ENCODE results near the gene SELENOI.

The SELENOI gene

GRCh38 chr2:26409785-26410184, 63.8 kb downstream of the SELENOI start:
- FAIRE-seq: no peak
- DNase-seq (ENCODE audit: low spot score): no peak

DNA sequence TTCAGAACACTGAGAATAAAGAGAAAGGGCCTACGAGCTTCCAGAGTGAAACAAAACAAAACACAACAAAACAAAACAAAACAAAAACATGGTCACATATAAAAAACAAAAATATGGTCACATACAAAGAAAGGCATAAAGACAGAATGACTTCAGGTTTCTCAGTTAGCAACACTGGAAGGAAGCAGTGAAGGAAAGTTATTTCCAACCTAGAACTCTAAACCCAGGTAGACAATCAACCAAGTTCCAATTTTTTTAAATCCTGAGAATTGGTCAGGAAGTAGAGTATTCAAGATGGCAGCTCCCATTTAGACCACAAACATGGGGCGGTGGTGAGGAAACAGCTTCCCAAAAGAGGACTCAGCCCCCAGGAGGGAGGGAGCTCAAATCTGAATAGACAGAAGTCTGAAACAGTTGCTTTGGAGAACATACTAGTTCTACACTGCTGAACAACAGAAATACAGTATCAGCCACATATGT, 64.9 kb downstream of the SELENOI start:
- FAIRE-seq (no peak), DNase-seq (ENCODE audit: low spot score) (no peak)

DNA sequence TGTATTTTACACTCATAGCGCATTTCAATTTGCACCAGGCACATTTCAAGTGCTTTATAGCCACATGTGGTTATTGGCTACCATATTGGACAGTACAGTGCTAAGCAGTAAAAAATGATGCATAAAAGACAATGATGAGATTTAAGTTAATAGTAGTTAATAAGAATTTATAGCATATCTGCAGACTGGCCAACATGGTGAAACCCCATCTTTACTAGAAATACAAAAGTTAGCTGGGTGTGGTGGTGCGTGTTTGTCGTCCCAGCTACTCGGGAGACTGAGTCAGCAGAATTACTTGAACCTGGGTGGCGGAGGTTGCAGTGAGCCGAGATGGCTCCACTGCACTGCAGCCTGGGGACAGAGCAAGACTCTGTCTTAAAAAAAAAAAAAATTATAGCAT, 65.5 kb downstream of the SELENOI start:
- FAIRE-seq (no peak), DNase-seq (ENCODE audit: low spot score) (no peak)

DNA sequence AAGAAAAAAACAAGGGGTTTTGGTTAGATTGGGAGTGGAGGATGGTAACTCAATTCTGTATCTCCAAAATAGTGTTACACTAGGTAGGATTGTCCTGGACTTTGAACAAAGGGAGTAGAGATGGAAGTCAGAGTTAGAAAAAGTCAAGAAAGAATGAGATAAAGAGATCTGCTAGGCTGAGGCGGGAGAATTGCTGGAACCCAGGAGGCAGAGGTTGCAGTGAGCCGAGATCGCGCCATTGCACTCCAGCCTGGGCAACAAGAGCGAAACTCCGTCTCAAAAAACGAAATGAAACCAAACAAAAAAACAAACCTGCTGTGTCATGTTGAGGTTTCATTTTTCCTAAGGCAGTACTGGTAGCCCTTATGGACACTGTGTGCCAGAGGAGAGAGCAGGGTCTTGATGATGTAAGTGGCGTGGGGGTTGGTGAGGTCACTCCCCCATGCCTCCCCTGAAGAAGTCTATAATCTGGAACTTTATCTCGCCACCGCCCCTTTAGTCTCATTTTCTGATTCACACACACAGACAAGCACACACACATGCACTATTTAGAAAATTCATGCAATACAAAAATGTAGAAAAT, 66.2 kb downstream of the SELENOI start:
- no peak for FAIRE-seq
- DNase-seq (ENCODE audit: low spot score): no peak

- no peak for DNase-seq (ENCODE audit: low spot score)
- no peak for FAIRE-seq
These were observed 68.4 kb downstream of the SELENOI start for GRCh38 chr2:26414311-26414710.

DNA sequence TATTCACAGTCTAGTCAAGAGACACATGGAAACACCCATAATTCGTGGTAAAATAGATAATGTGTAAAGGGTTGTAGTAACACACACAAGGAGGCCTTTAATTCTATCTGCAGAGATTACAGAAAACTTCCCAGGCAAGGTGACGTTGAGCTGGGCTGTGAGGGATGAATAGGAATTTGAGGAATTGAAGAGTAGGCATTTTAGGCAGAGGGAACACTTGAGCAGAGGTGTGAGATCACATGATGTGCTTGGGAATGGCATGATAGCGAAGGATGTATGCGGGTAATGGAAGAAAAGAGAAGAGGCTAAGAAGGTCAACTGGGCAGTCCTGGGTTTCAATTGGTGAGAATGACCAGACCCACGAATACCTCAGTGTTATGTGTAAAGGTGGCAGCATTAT, 76.0 kb downstream of the SELENOI start:
- FAIRE-seq: no peak

DNA sequence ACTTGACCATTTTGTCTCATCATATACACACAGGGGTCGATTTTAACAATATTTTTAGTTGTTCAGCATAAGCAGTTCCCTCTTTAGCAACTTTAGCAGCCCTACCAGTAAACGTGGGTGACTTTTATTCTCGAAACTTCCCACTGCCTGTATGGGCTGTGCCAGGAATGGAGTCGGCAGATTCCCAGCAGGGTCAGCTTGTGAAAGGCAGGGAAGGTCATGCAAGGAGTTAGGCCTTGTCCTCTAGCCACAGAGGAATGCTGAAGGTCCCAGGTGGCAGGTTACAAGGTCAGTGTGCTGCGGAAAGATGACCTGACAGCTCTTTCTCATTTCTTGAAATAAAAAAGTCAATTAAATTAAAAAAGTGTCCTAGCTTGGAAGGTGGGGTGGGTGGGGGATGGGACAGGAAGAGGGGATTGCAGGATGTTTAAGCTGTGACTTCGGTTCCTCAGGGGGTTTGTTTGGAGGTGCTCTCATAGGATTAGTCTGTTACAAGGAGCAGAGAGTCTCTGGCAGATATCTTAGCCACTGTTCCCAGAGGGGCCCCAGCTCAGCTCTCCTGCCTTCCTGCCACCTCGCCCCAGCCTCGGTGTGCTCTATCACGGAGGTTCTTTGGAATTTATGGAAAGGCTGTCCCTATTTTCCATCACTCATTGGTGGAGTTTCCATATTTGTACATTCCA, 77.1 kb downstream of the SELENOI start:
- no peak for FAIRE-seq
- DNase-seq (ENCODE audit: low spot score): no peak

More for the DNA sequence above, 76.0 kb downstream of the SELENOI start:
- DNase-seq (ENCODE audit: low spot score): no peak

DNA sequence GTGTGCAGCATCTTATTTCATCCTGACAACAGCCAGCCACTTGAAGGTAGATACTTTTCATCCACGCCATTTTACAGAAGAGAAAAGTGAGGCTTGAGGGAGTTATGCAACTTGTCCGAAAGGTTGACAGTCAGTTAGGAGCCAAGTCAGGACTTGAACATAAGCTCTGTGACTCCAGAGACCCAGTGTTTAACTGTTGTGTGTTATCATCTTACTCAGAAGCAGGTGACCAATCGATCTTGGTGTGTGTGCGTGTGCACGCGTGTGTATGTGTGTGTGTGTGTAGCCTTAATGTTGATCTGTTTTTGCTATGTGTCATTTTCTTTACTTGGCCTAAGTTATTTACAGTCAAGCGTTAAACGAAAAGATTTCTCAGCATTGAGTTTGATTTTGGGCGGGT, 77.8 kb downstream of the SELENOI start:
- FAIRE-seq: no peak

GRCh38 chr2:26424221-26424620, 78.3 kb downstream of the SELENOI start:
- no peak for FAIRE-seq
- no peak for DNase-seq (ENCODE audit: low spot score)

More for the DNA sequence above, 77.8 kb downstream of the SELENOI start:
- no peak for DNase-seq (ENCODE audit: low spot score)

GRCh38 chr2:26428846-26429245, 82.9 kb downstream of the SELENOI start:
- FAIRE-seq (no peak), DNase-seq (ENCODE audit: low spot score) (no peak)

DNA sequence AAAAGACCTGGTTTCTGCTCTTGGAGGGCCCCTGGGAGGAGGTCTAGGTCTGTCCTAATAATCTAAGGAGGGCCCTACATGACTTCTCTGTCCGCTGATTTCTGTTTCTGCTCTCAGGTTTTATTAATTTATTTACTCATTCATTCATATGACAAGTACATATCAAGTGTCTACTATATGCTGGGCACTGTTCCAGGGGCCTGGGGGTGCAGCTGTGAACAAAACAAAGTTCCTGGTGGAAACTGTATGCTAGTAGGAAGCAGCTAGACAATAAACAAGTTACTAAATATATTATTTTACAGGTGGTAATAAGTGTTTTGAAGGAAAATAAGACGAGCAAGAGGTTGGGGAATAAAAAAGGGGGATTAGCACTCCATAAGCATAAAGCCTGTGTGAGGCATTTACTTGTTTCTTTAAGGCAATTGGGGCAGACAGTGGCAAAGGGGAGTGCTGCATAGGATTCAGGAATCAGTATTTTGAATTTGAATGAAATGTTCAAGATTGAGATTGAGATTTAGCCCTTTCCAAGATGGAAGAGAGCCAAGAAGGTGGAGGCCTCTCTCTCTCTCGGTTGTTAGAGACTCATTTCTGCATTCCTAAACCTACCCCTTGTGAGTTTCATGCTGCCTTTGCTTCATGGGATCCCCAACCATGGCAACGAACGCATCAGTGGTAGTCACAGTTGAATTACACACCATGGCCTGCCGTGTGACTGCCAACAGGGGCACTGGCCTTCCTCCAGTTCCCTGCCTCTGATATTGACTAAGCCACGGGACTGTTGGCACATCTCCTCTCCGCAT, 84.0 kb downstream of the SELENOI start:
- FAIRE-seq: no peak
- DNase-seq (ENCODE audit: low spot score): no peak

DNA sequence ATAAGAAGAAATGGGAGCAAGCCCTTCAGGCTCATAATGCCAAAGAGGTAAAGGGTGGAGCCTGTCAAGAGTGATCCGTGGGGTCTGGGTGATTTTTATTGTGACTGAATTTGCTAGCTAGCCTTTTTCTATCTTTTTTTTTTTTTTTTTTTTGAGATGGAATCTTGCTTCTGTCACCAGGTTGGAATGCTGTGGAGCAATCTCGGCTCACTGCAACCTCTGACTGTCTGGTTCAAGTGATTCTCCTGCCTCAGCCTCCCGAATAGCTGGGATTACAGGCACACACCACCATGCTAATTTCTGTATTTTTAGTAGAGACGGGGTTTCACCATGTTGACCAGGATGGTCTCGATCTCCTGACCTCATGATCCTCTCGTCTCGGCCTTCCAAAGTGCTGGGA, 84.9 kb downstream of the SELENOI start:
- FAIRE-seq: no peak

DNA sequence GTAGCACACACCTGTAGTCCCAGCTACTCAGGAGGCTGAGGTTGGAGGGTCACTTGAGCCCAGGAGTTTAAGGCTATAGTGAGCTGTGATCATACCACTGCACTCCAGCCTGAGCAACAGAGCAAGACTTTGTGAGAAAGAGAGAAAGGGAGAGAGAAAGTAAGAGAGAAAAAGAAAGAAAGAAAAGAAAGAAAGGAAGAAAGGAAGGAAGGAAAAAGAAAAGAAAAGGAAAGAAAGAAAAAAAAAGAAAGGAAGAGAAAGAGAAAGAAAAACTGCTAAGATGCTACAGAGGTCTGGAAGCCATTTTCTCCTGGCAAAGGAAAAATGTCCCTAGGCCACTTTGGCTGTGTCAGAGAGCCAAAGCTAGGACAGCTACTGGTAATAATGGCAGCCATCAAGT, 86.4 kb downstream of the SELENOI start:
- FAIRE-seq: no peak
- no peak for DNase-seq (ENCODE audit: low spot score)

More for the DNA sequence above, 84.9 kb downstream of the SELENOI start:
- DNase-seq (ENCODE audit: low spot score): no peak

DNA sequence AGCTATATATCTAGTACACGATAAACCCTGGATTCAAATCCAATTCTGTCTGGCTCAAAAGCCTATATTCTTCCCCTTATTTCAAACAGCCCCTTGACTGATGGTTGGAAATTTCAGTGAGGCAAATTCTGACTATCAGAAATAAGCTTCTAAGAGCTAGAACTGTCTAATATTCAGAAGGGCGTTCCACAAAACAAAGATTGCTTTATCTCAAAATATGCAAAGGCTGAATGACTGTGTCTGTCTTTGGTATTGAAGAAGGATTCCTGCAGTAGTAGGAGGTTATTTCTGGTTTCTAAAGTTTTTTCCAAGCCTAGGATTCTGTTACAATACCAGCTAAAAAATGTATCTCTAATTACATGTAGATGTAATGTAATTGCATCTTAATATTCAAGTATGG, 86.9 kb downstream of the SELENOI start:
- FAIRE-seq (no peak), DNase-seq (ENCODE audit: low spot score) (no peak)

GRCh38 chr2:26435106-26435505, 89.2 kb downstream of the SELENOI start:
- no peak for DNase-seq (ENCODE audit: low spot score)

GRCh38 chr2:26438526-26438925, 92.6 kb downstream of the SELENOI start:
- peak; percentile 76 for DNase-seq (ENCODE audit: low spot score)

More at GRCh38 chr2:26435106-26435505, 89.2 kb downstream of the SELENOI start:
- no peak for FAIRE-seq

DNA sequence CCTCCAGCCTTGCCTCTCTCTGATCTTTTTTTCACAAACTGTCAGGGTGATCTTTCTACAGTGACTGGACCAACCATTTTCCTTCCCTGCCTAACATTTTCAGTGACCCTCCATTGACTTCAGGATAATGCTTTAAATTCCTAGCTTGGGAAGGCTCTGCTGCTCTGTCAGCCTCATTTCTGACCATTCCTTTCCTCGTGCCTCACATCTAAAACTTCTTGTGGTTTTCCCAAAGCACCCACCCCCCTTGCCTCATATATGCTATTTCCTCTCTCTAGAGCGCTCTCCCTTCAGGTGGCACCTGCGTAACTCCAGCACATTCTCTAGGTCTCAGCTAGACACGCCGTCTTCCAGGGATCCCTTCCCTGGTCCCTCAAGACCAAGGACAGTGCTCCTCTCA, 93.0 kb downstream of the SELENOI start:
- no peak for FAIRE-seq
- no peak for DNase-seq (ENCODE audit: low spot score)

More at GRCh38 chr2:26438526-26438925, 92.6 kb downstream of the SELENOI start:
- peak; percentile 76 for FAIRE-seq

- no peak for FAIRE-seq
- DNase-seq (ENCODE audit: low spot score): no peak
These were observed 96.4 kb downstream of the SELENOI start for GRCh38 chr2:26442301-26442700.

DNA sequence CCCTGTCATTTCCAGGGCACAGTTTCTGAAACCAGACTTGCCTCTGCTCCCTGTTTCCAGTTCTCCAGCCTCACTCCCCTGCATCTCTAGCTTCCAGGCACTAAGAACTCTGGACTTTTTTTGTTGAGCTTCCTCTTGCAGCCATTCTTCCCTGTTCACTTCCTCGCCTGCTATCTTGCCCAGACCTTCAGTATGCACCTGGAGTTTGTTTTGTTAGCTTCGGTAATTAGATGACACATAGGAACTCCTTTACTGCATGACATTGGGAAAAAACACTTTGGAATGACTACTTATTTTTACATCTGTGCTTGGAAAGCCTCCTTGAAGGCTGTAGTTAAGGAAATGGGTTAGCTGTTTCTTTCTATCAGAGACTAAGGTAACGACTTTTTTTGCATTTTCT, 96.8 kb downstream of the SELENOI start:
- FAIRE-seq (no peak), DNase-seq (ENCODE audit: low spot score) (no peak)

- no peak for DNase-seq (ENCODE audit: low spot score)
- no peak for FAIRE-seq
These were observed 98.3 kb downstream of the SELENOI start for GRCh38 chr2:26444236-26444635.
